GM12878 (cell line): Measurements from ENCODE around the gene BCL10. TPM values are rescaled to one million over a fixed set of nuclear protein-coding genes. Genes with fewer than 3 reads are reported as not detected.

ENCODE experiments used
- ATAC-seq: fragments of 200-7000 bp; cut with Tn5 transposase; 3 replicates; pipeline ENCODE4 v1.9.1; 2020; ENCODE audit warnings: mild to moderate bottlenecking, moderate library complexity
- BruUV-seq: library from RNA; stranded (reverse); fragments of 400-500 nt; replicated peaks from 2 replicates; lab custom pipeline; 2021; lab: Mats Ljungman, UMichigan
- CTCF ChIA-PET: fragments of 300-600 bp; sonication (Branson Sonifier 250); formaldehyde crosslinking; extraction: SDS; loops from one replicate; lab custom pipeline; 2021; ENCODE audit warnings: inconsistent platforms; lab: Yijun Ruan, JAX
- POLR2A ChIA-PET: fragments of 350-600 bp; formaldehyde crosslinking; extraction: SDS; loops from one replicate; lab custom pipeline; 2021; ENCODE audit warnings: inconsistent platforms; lab: Charles Lee
- RAD21 ChIA-PET: fragments of 300-600 bp; sonication (Branson Sonifier 250); formaldehyde crosslinking; loops from one replicate; lab custom pipeline; 2023; ENCODE audit warnings: antibody characterized with exemption; ENCODE audit not compliant: unreplicated experiment; lab: Charles Lee
- SMC1A ChIA-PET: fragments of 300-600 bp; sonication (Branson Sonifier 250); formaldehyde crosslinking; loops from one replicate; lab custom pipeline; 2023; ENCODE audit not compliant: unreplicated experiment, uncharacterized antibody; lab: Charles Lee
- DNase-seq: peaks from one replicate; pipeline ENCODE4 v3.0.0-alpha.2; 2011; ENCODE audit warnings: low read depth, low spot score
- FAIRE-seq: peaks from 3 replicates; lab custom pipeline; 2011; peaks lifted over from hg19 to GRCh38; lab: Jason Lieb, UNC
- H2AFZ ChIP-seq: 2 replicates; pipeline ENCODE4 v1.6.0; 2011; ENCODE audit warnings: low read depth, low read length, control low read depth; ENCODE audit not compliant: control insufficient read depth
- H3K27ac ChIP-seq: 2 replicates; pipeline ENCODE4 v1.5.1; 2011; ENCODE audit warnings: control low read depth; ENCODE audit not compliant: control insufficient read depth, insufficient read depth
- H3K27me3 ChIP-seq, 2 experiments: replicated peaks in 1 of 2; 2 replicates each; pipeline versions ENCODE4 v1.6.0 to v1.6.1; 2011; ENCODE audit warnings: low read length in 1 of 2; ENCODE audit not compliant: control insufficient read depth in 2 of 2, insufficient read depth in 2 of 2
- H3K36me3 ChIP-seq, 2 experiments: 2 replicates each; pipeline ENCODE4 v1.5.1; 2011; ENCODE audit warnings: low read length in 1 of 2; ENCODE audit not compliant: control insufficient read depth in 2 of 2, insufficient read depth in 2 of 2
- H3K4me1 ChIP-seq: 2 replicates; pipeline ENCODE4 v1.6.1; 2011; ENCODE audit warnings: mild to moderate bottlenecking, low read length, moderate library complexity, mixed read lengths; ENCODE audit not compliant: control insufficient read depth, insufficient read depth
- H3K4me2 ChIP-seq: 2 replicates; pipeline ENCODE4 v1.6.0; 2011; ENCODE audit warnings: control low read depth; ENCODE audit not compliant: control insufficient read depth, insufficient read depth
- H3K4me3 ChIP-seq: fragments of 200-600 bp; sonication (generic); 2 replicates; pipeline ENCODE4 v1.5.1; 2016
- H3K79me2 ChIP-seq: 2 replicates; pipeline ENCODE4 v1.6.0; 2011; ENCODE audit warnings: low read length; ENCODE audit not compliant: control insufficient read depth, insufficient read depth
- H3K9ac ChIP-seq: 2 replicates; pipeline ENCODE4 v1.8.0; 2011; ENCODE audit warnings: low read length, control low read depth, mixed read lengths; ENCODE audit not compliant: control insufficient read depth, insufficient read depth
- H3K9me3 ChIP-seq: replicated peaks from 3 replicates; pipeline ENCODE4 v1.5.1; 2011; ENCODE audit warnings: mild to moderate bottlenecking, low read length; ENCODE audit not compliant: control insufficient read depth, insufficient read depth
- H4K20me1 ChIP-seq: 2 replicates; pipeline ENCODE4 v1.6.0; 2011; ENCODE audit not compliant: control insufficient read depth, insufficient read depth
- ATF2 ChIP-seq: IDR thresholded peaks from 2 replicates; pipeline ENCODE4 v1.6.1; 2012; ENCODE audit warnings: low read length, inconsistent platforms
- BCL11A ChIP-seq: IDR thresholded peaks from 2 replicates; pipeline ENCODE4 v1.6.1; 2011; ENCODE audit warnings: low read depth, low read length
- CBX3 ChIP-seq: fragments of 200-600 bp; sonication (generic); IDR thresholded peaks from 2 replicates; pipeline ENCODE4 v1.6.1; 2016; ENCODE audit warnings: low read depth, borderline replicate concordance
- CHD4 ChIP-seq: fragments of 200-600 bp; sonication (generic); IDR thresholded peaks from 2 replicates; pipeline ENCODE4 v1.6.1; 2016; ENCODE audit warnings: mild to moderate bottlenecking
- EGR1 ChIP-seq, 2 experiments: IDR thresholded peaks; 1 replicate in 1 of 2; 2 replicates in 1 of 2; pipeline ENCODE4 v1.6.1; 2011 to 2012; ENCODE audit warnings: low read depth in 2 of 2, low read length in 2 of 2, borderline replicate concordance in 1 of 2, mild to moderate bottlenecking in 1 of 2, moderate library complexity in 1 of 2
- ELK1 ChIP-seq: IDR thresholded peaks from 2 replicates; pipeline ENCODE4 v1.6.1; 2012; ENCODE audit warnings: low read depth, low read length, improper control_type of control experiment
- EP300 ChIP-seq, 2 experiments: fragments of 150-350 bp in 1 of 2; IDR thresholded peaks; 2 replicates each; pipeline ENCODE4 v1.6.1; 2011 to 2012; ENCODE audit warnings: low read depth in 2 of 2, low read length in 2 of 2, borderline replicate concordance in 1 of 2, improper control_type of control experiment in 1 of 2, inconsistent platforms in 1 of 2; ENCODE audit not compliant: control insufficient read depth in 1 of 2
- EZH2 ChIP-seq: IDR thresholded peaks from 2 replicates; pipeline ENCODE4 v1.6.1; 2012; ENCODE audit warnings: low read depth, mild to moderate bottlenecking, control low read depth, inconsistent platforms, low read length, borderline replicate concordance; ENCODE audit not compliant: control insufficient read depth
- GABPA ChIP-seq: IDR thresholded peaks from 2 replicates; pipeline ENCODE4 v1.6.1; 2014; ENCODE audit warnings: antibody characterized with exemption, low read depth, mild to moderate bottlenecking, inconsistent platforms
- HDAC6 ChIP-seq: fragments of 200-600 bp; sonication (generic); IDR thresholded peaks from one replicate; pipeline ENCODE4 v1.8.0; 2017; ENCODE audit warnings: antibody characterized with exemption; ENCODE audit not compliant: unreplicated experiment
- IKZF2 ChIP-seq, 2 experiments: fragments of 450-650 bp; IDR thresholded peaks; 2 replicates each; pipeline ENCODE4 v1.6.1; 2017; ENCODE audit warnings: mild to moderate bottlenecking in 2 of 2, moderate library complexity in 2 of 2
- KDM1A ChIP-seq: fragments of 200-600 bp; sonication (generic); IDR thresholded peaks from 2 replicates; pipeline ENCODE4 v1.6.1; 2016; ENCODE audit warnings: borderline replicate concordance
- MTA2 ChIP-seq: fragments of 450-650 bp; IDR thresholded peaks from 2 replicates; pipeline ENCODE4 v1.6.1; 2016; ENCODE audit warnings: low read depth, mild to moderate bottlenecking, moderate library complexity
- POLR2A ChIP-seq: IDR thresholded peaks from 2 replicates; pipeline ENCODE4 v1.6.1; 2011; ENCODE audit warnings: low read depth, mild to moderate bottlenecking, low read length
- POLR2AphosphoS2 ChIP-seq: IDR thresholded peaks from 2 replicates; pipeline ENCODE4 v1.6.1; 2011; ENCODE audit warnings: low read depth, mild to moderate bottlenecking, low read length, improper control_type of control experiment, moderate library complexity
- RCOR1 ChIP-seq: conservative IDR thresholded peaks from 2 replicates; pipeline ENCODE4 v1.6.1; 2012; ENCODE audit warnings: low read depth, low read length, improper control_type of control experiment
- SKIL ChIP-seq: fragments of 450-650 bp; IDR thresholded peaks from 2 replicates; pipeline ENCODE4 v1.6.1; 2017; ENCODE audit warnings: mild to moderate bottlenecking, low read depth, inconsistent platforms; ENCODE audit not compliant: poor library complexity, severe bottlenecking
- ZNF207 ChIP-seq: fragments of 450-650 bp; IDR thresholded peaks from 2 replicates; pipeline ENCODE4 v1.6.1; 2014; ENCODE audit warnings: antibody characterized with exemption, mild to moderate bottlenecking, borderline replicate concordance
- ZNF217 ChIP-seq: fragments of 450-650 bp; IDR thresholded peaks from 2 replicates; pipeline ENCODE4 v1.6.1; 2017; ENCODE audit warnings: antibody characterized with exemption, mild to moderate bottlenecking
- ZNF274 ChIP-seq: IDR thresholded peaks from one replicate; pipeline ENCODE4 v1.8.0; 2011; ENCODE audit not compliant: insufficient read length, insufficient read depth
- WGBS: methylation state at CpG from one replicate; pipeline ENCODE4 v1.1.6; 2016; ENCODE audit warnings: low lambda C conversion rate; ENCODE audit not compliant: insufficient replicate concordance, insufficient coverage; ENCODE audit errors: missing lambda C conversion rate; 5-methylcytosine and 5-hydroxymethylcytosine counted together
- in situ Hi-C: fragments of 300-500 bp; cut with MboI; formaldehyde crosslinking; loops from 9 replicates; pipeline ENCODE4 v1.14.3; 2018; ENCODE audit warnings: mixed read lengths
- intact Hi-C: fragments of 100-400 bp; cut with micrococcal nuclease; formaldehyde crosslinking; loops from one replicate; pipeline ENCODE4 v1.14.2; 2022; ENCODE audit not compliant: unreplicated experiment
- polyA plus RNA-seq, 11 experiments: library from polyadenylated mRNA; depleted of rRNA in 4 of 11; unstranded in 6 of 11; stranded (reverse) in 5 of 11; fragments of >200 nt; fragmentation: Nextera tagmentation in 4 of 11; fragmentation: Illumina TruSeq in 1 of 11; extraction: Ambion mirVana in 4 of 11; extraction: Trizol in 1 of 11; gene quantifications; 1 replicate in 1 of 11; 2 replicates in 10 of 11; pipeline versions ENCODE4 v1.2.1 to v1.2.3, GENCODE V29; 2011 to 2016; ENCODE audit warnings: inconsistent platforms in 2 of 11, missing spikeins in 2 of 11, low read depth in 1 of 11
- total RNA-seq, 4 experiments: library from RNA; depleted of rRNA in 3 of 4; stranded (reverse); fragments of >200 nt in 3 of 4; fragmentation: Illumina TruSeq in 1 of 4; extraction: Trizol in 1 of 4; gene quantifications; 2 replicates each; pipeline versions ENCODE4 v1.2.1 to v1.2.3, GENCODE V29; 2013 to 2021

Gene BCL10
- total and polyA plus RNA-seq, 10 of the 15 experiments (the other 5 are each of a cell fraction or from before 2014, with no cell fraction given), result 10.6 to 35.2 (median 19.5) TPM

- no peak for DNase-seq
- Histone ChIP-seq H3K79me2 (peaks cover 56% of the 10 kb centered on the region), H3K27ac (peak overlapping the region; percentile 94), H3K9ac (peak overlapping the region; percentile 90), H4K20me1 (no peaks in the 10 kb centered on the region), H3K4me3 (peak overlapping the region; percentile 87), H2AFZ (peak overlapping the region; percentile 93), H3K4me2 (peak overlapping the region; percentile 66), H3K27me3 (no peaks in the 10 kb centered on the region), H3K9me3 (no peaks in the 10 kb centered on the region), H3K4me1 (peaks cover 4% of the 10 kb centered on the region), H3K36me3 (0 out of 4 replicates have a peak, but pooled peaks cover 0 to 5% of the 10 kb centered on the region in 2 experiments)
- ChIA-PET SMC1A (interaction anchor here (0.6 to 11.2 kb wide), 10 partner anchors 8 to 518 kb away, joined by 3 to 110 read pairs (median 3); partner anchors contain the start of gene C1orf52), POLR2A (interaction anchor here (0.6 to 7.1 kb wide), 10 partner anchors 14 to 702 kb away, joined by 3 to 61 read pairs (median 6); partner anchors contain the start of genes C1orf52 and CTBS), RAD21 (interaction anchor here (0.6 to 4.1 kb wide), 9 partner anchors 10 to 980 kb away, joined by 3 to 30 read pairs (median 5); partner anchors contain the start of gene C1orf52), CTCF (interaction anchor here (1.2 to 10.6 kb wide), 7 partner anchors 16 to 504 kb away, joined by 3 to 229 read pairs (median 6); partner anchors contain the start of gene C1orf52)
- no peak for FAIRE-seq
- in situ Hi-C loops, result loop anchor here (10.0 kb wide), 1 partner anchor 701 kb away; the partner anchor contains the start of gene CTBS
- WGBS, result under 1% methylated on average over 13 of the region's 13 CpGs
- intact Hi-C loops, result loop anchor here (1.0 to 2.0 kb wide), 2 partner anchors 16 to 23 kb away; partner anchors contain the start of gene C1orf52
- ATAC-seq, result peak; percentile 31
- no TSS peak for BruUV-seq
- TF ChIP-seq ATF2 (no peak), POLR2A (peak; percentile 46), EP300 (IDR thresholded peaks at IDR 0.05; ENCODE audit: borderline replicate concordance in 1 of 2, control insufficient read depth in 1 of 2, low read depth in 2 of 2, low read length in 2 of 2) (no peak), RCOR1 (no peak), HDAC6 (no peak), POLR2AphosphoS2 (no peak; the same call in 1 of the 2 replicates), ZNF207 (no peak), EGR1 (IDR thresholded peaks at IDR 0.05; ENCODE audit: borderline replicate concordance in 1 of 2, low read depth in 2 of 2, low read length in 2 of 2) (no peak; a peak in 1 of 3 replicates), CHD4 (no peak), MTA2 (0 out of 2 replicates have a peak, but pooled peaks have one; percentile 8), GABPA (no peak), KDM1A (no peak), ZNF274 (no peak), BCL11A (no peak), ZNF217 (no peak), EZH2 (no peak), CBX3 (no peak), SKIL (no peak), IKZF2 (IDR thresholded peaks at IDR 0.05) (no peak), ELK1 (no peak)
Measured at GRCh38 chr1:85275701-85276214, 674 bp downstream of the BCL10 start.
